ENCODE measurements around the gene YIPF2.

Gene YIPF2

GRCh38 chr19:10968527-10969135 is 40.2 kb upstream of the YIPF2 start:
- Histone ChIP-seq H3K27me3 (no peaks in the 10 kb centered on the region), H3K4me1 (peaks cover 0 to 12% (median 2%) of the 10 kb centered on the region in 4 donors), H3K9me3 (no peaks in the 10 kb centered on the region), H3K4me3 (no peak overlapping the region), H3K27ac (no peak overlapping the region), H3K36me3 (no peaks in the 10 kb centered on the region)
- TF ChIP-seq CTCF (IDR thresholded peaks at IDR 0.05) = no peak
- DNase-seq = no peak
- intact Hi-C loops (cut with DNase I; ENCODE audit: low total_unique reads) = no loop called here

- Histone ChIP-seq H3K36me3 (no peaks in the 10 kb centered on the region), H3K27ac (no peak overlapping the region), H3K9me3 (no peaks in the 10 kb centered on the region), H3K4me1 (peaks cover 0 to 24% (median 14%) of the 10 kb centered on the region in 4 donors), H3K4me3 (no peak overlapping the region), H3K27me3 (no peaks in the 10 kb centered on the region)
- intact Hi-C loops (cut with DNase I; ENCODE audit: low total_unique reads) = no loop called here
- no peak for DNase-seq
- TF ChIP-seq CTCF (IDR thresholded peaks at IDR 0.05) = no peak
These were observed 38.4 kb upstream of the YIPF2 start for GRCh38 chr19:10966809-10967208.

- Histone ChIP-seq H3K27me3 (no peaks in the 10 kb centered on the region), H3K9me3 (no peaks in the 10 kb centered on the region), H3K27ac (no peak overlapping the region), H3K4me3 (no peak overlapping the region), H3K36me3 (no peaks in the 10 kb centered on the region), H3K4me1 (peaks cover 0 to 24% (median 14%) of the 10 kb centered on the region in 4 donors)
- no peak for DNase-seq
- TF ChIP-seq CTCF (IDR thresholded peaks at IDR 0.05) = no peak
- intact Hi-C loops (cut with DNase I; ENCODE audit: low total_unique reads) = no loop called here
These were observed 37.0 kb upstream of the YIPF2 start for GRCh38 chr19:10965398-10965797.

GRCh38 chr19:10964903-10965302 is 36.5 kb upstream of the YIPF2 start:
- Histone ChIP-seq H3K27me3 (no peaks in the 10 kb centered on the region), H3K4me1 (peaks cover 0 to 29% (median 17%) of the 10 kb centered on the region in 4 donors), H3K27ac (no peak overlapping the region), H3K9me3 (no peaks in the 10 kb centered on the region), H3K36me3 (no peaks in the 10 kb centered on the region), H3K4me3 (no peak overlapping the region)
- no peak for DNase-seq
- TF ChIP-seq CTCF (IDR thresholded peaks at IDR 0.05) = no peak
- intact Hi-C loops (cut with DNase I; ENCODE audit: low total_unique reads) = no loop called here

- Histone ChIP-seq H3K9me3 (no peaks in the 10 kb centered on the region), H3K36me3 (no peaks in the 10 kb centered on the region), H3K4me3 (no peak overlapping the region), H3K27ac (no peak overlapping the region), H3K27me3 (no peaks in the 10 kb centered on the region), H3K4me1 (peaks cover 0 to 32% (median 19%) of the 10 kb centered on the region in 4 donors)
- DNase-seq = no peak
- intact Hi-C loops (cut with DNase I; ENCODE audit: low total_unique reads) = no loop called here
- no peak for TF ChIP-seq CTCF (IDR thresholded peaks at IDR 0.05)
These were observed 35.4 kb upstream of the YIPF2 start for GRCh38 chr19:10963865-10964264.

GRCh38 chr19:10962863-10963262 is 34.4 kb upstream of the YIPF2 start:
- Histone ChIP-seq H3K4me3 (no peak overlapping the region), H3K27me3 (no peaks in the 10 kb centered on the region), H3K36me3 (no peaks in the 10 kb centered on the region), H3K27ac (no peak overlapping the region), H3K9me3 (no peaks in the 10 kb centered on the region), H3K4me1 (peaks cover 0 to 27% (median 19%) of the 10 kb centered on the region in 4 donors)
- TF ChIP-seq CTCF (IDR thresholded peaks at IDR 0.05) = no peak
- intact Hi-C loops (cut with DNase I; ENCODE audit: low total_unique reads) = no loop called here
- no peak for DNase-seq

Data from tibial artery (tissue), 4 donors.